ENCODE data around the gene DCAF7.

The DCAF7 gene

DNA sequence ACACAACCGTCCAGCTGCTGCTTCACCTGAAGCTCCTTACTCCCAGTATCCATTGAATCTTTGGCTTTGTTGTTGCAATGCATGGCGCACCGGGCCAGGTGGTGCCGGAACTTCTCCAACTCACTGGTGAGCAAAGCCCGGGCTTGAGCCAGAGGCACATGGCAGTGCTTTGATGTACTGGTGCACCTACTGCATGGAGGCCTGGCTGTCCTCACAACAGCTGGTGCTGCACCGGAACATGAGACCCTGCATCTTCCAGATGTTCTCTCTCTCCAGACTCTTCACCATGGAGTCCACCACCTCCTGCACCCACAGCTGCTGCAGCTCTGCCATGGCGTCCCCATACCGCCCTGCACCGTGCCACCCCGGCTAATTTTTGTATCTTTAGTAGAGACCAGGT lies 60.6 kb downstream of the DCAF7 start:
- H3K4me3 ChIP-seq (ENCODE audit: low read depth, low read length), result no peak overlapping the region
- TF ChIP-seq, protein P1, sequence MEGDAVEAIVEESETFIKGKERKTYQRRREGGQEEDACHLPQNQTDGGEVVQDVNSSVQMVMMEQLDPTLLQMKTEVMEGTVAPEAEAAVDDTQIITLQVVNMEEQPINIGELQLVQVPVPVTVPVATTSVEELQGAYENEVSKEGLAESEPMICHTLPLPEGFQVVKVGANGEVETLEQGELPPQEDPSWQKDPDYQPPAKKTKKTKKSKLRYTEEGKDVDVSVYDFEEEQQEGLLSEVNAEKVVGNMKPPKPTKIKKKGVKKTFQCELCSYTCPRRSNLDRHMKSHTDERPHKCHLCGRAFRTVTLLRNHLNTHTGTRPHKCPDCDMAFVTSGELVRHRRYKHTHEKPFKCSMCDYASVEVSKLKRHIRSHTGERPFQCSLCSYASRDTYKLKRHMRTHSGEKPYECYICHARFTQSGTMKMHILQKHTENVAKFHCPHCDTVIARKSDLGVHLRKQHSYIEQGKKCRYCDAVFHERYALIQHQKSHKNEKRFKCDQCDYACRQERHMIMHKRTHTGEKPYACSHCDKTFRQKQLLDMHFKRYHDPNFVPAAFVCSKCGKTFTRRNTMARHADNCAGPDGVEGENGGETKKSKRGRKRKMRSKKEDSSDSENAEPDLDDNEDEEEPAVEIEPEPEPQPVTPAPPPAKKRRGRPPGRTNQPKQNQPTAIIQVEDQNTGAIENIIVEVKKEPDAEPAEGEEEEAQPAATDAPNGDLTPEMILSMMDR (IDR thresholded peaks at IDR 0.05; ENCODE audit: low read depth, low read length), result no peak

GRCh38 chr17:63611354-63611753 lies 61.1 kb downstream of the DCAF7 start:
- no peak overlapping the region for H3K4me3 ChIP-seq (ENCODE audit: low read depth, low read length)
- TF ChIP-seq, protein P1 (IDR thresholded peaks at IDR 0.05; ENCODE audit: low read depth, low read length), result no peak

DNA sequence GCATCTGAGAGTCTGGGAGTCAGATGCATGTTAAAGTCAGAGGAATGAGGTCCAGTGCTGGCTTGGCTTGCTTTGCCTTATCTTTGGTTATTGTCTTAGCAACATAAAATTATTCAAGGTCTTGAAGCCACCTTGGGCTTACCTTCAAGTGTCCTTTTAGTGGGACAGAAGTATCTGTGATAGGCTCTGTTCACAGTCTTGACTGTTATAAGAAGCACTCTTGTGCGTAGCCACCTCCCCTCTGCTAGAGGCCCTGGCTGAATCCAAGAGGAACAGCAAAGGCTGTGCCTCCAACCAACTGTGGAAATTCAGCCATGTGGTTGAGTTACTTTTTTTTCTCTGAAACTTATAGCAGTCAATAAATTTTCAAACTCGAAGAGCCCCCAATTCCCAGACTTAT lies 63.4 kb downstream of the DCAF7 start:
- H3K4me3 ChIP-seq (ENCODE audit: low read depth, low read length), result no peak overlapping the region
- TF ChIP-seq, protein P1 (IDR thresholded peaks at IDR 0.05; ENCODE audit: low read depth, low read length), result no peak

DNA sequence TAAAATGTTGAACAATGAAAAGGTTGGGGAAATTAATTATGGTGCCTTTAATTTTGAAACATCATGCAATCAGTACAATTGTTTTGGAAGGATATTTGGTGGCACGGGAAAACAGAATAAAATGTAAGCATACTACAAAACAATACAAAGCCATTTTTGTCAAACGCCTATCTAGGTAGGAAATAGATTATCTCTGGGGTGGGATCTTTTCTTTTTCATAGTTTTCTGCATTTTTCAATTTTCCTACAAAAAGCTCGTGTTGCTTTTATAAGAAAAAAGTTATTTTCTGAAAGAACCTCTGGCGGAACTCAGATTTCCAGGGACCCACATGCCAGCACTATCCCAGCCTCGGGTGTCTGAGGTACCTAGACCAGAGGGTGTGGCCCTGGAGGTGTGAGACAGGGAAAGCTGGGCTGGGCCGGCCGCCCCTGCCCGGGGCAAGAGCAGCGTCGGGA lies 71.0 kb downstream of the DCAF7 start:
- TF ChIP-seq, protein P1 (IDR thresholded peaks at IDR 0.05; ENCODE audit: low read depth, low read length), result no peak
- H3K4me3 ChIP-seq (ENCODE audit: low read depth, low read length), result peak overlapping the region; percentile 75

- TF ChIP-seq, protein P1 (IDR thresholded peaks at IDR 0.05; ENCODE audit: low read depth, low read length), result no peak
- peak within 1 kb of the TSS; percentile 83 for H3K4me3 ChIP-seq (ENCODE audit: low read depth, low read length)
Observed at GRCh38 chr17:63621684-63622573, 71.7 kb downstream of the DCAF7 start, which contains the start of gene MAP3K3. Gene MAP3K3 (plus strand): TSS chr17:63622417. CDS start chr17:63622760, 343 bp downstream.

GRCh38 chr17:63622574-63623390 lies 72.5 kb downstream of the DCAF7 start:
- peak overlapping the region; percentile 83 for H3K4me3 ChIP-seq (ENCODE audit: low read depth, low read length)
- TF ChIP-seq, protein P1 (IDR thresholded peaks at IDR 0.05; ENCODE audit: low read depth, low read length), result no peak

Measured in WI38 (cell line).